ENCODE measurements around the gene SULT1E1. TPM values are rescaled to one million over a fixed set of nuclear protein-coding genes. Genes with fewer than 3 reads are reported as not detected.

SULT1E1 gene
- total and polyA plus RNA-seq, 2 donors (not counting 1 experiment from before 2014, with no cell fraction given) = not detected

DNA sequence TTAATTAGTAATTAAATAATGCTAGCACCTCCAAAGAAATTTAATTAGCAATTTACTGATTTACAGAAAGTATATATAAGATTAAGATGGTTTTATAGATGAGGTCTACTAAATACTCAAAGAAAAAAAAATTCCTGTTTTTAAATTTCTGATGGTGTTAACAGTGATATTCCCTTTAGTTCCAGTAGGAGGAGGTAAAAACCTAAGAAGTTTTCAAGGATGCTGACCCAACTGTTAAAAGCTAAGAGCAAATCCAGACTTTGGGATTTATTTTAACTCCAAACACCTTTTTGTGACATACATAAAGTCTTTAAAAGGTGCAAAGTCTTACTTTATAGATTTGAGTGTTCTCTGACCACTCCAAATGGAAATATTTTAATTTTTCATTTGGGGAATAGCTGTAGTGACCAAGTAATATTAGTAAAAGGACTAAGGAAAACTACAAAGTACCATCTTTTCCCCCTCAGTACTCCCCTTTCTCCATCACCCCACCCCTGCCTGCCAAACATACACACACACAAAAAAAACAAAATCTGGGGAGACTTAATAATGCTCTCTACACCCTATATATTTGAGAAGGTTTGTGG, 36.7 kb upstream of the SULT1E1 start:
- H3K4me1 ChIP-seq (ENCODE audit: control insufficient read depth, extremely low read depth, insufficient read depth, low read length) = no peaks in the 10 kb centered on the region
- DNase-seq (ENCODE audit: low read depth in 2 of 2) = peak in 1 of 2 donors; percentile 62

GRCh38 chr4:69894721-69895120, 34.8 kb upstream of the SULT1E1 start:
- Histone ChIP-seq H3K4me3 (replicated peaks in 1 of 4; ENCODE audit: control extremely low read depth in 1 of 4, insufficient read depth in 1 of 4, low read depth in 3 of 4, low read length in 4 of 4) (no peak overlapping the region), H4K20me1 (ENCODE audit: control insufficient read depth, extremely low read depth, insufficient read depth, low read length) (no peaks in the 10 kb centered on the region), H3K27me3 (ENCODE audit: control insufficient read depth, insufficient read depth, low read length) (no peaks in the 10 kb centered on the region), H3K4me1 (ENCODE audit: control insufficient read depth, extremely low read depth, insufficient read depth, low read length) (no peaks in the 10 kb centered on the region), H2AFZ (ENCODE audit: low read length) (no peak overlapping the region), H3K79me2 (ENCODE audit: control insufficient read depth, insufficient read depth, low read length) (no peaks in the 10 kb centered on the region), H3K36me3 (ENCODE audit: control insufficient read depth, insufficient read depth, low read length) (no peaks in the 10 kb centered on the region), H3K9ac (ENCODE audit: insufficient read depth, low read length) (no peak overlapping the region), H3K9me3 (ENCODE audit: control insufficient read depth, insufficient read depth, low read depth, low read length) (no peaks in the 10 kb centered on the region), H3K4me2 (ENCODE audit: extremely low read depth, insufficient read depth, low read length) (no peak overlapping the region), H3K27ac (ENCODE audit: insufficient read depth, low read length) (no peak overlapping the region)
- TF ChIP-seq EZH2 (IDR thresholded peaks at IDR 0.05; ENCODE audit: low read length, missing control alignments) (no peak), CTCF (conservative IDR thresholded peaks at IDR 0.05 in 1 of 2, IDR thresholded peaks at IDR 0.05 in 1 of 2; ENCODE audit: low read depth in 1 of 2, low read length in 2 of 2) (no peak)
- DNase-seq (ENCODE audit: low read depth in 2 of 2) = no peak

More for the DNA sequence above, 36.7 kb upstream of the SULT1E1 start:
- no peaks in the 10 kb centered on the region for H4K20me1 ChIP-seq (ENCODE audit: control insufficient read depth, extremely low read depth, insufficient read depth, low read length)
- H3K27me3 ChIP-seq (ENCODE audit: control insufficient read depth, insufficient read depth, low read length) = no peaks in the 10 kb centered on the region
- H3K9me3 ChIP-seq (ENCODE audit: control insufficient read depth, insufficient read depth, low read depth, low read length) = no peaks in the 10 kb centered on the region
- H3K9ac ChIP-seq (ENCODE audit: insufficient read depth, low read length) = no peak overlapping the region
- H2AFZ ChIP-seq (ENCODE audit: low read length) = no peak overlapping the region
- no peak overlapping the region for H3K4me2 ChIP-seq (ENCODE audit: extremely low read depth, insufficient read depth, low read length)
- no peaks in the 10 kb centered on the region for H3K79me2 ChIP-seq (ENCODE audit: control insufficient read depth, insufficient read depth, low read length)
- TF ChIP-seq EZH2 (IDR thresholded peaks at IDR 0.05; ENCODE audit: low read length, missing control alignments) (no peak), CTCF (conservative IDR thresholded peaks at IDR 0.05 in 1 of 2, IDR thresholded peaks at IDR 0.05 in 1 of 2; ENCODE audit: low read depth in 1 of 2, low read length in 2 of 2) (peak; percentile 5 to 62)
- H3K4me3 ChIP-seq (replicated peaks in 1 of 4; ENCODE audit: control extremely low read depth in 1 of 4, insufficient read depth in 1 of 4, low read depth in 3 of 4, low read length in 4 of 4) = no peak overlapping the region
- no peak overlapping the region for H3K27ac ChIP-seq (ENCODE audit: insufficient read depth, low read length)
- no peaks in the 10 kb centered on the region for H3K36me3 ChIP-seq (ENCODE audit: control insufficient read depth, insufficient read depth, low read length)

DNA sequence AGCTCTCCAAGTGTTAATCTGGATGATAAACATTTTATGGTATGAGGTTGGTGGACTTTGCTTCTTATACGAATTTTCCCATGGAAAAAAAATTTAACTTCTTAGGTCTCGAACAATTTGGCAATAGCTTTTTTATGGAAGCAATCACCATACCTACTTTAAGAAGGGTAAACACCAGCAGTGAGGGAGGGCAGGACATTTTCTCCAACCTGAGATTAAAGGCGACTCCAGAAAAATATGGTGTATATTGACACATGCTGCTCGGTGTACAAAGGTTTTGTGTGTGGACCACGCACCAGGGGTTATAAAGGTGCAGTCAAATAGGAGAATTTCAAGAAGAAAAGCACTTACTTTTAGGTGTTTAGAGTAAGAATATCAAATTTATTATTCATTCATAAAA, 34.2 kb upstream of the SULT1E1 start:
- no peak overlapping the region for H2AFZ ChIP-seq (ENCODE audit: low read length)
- no peaks in the 10 kb centered on the region for H3K36me3 ChIP-seq (ENCODE audit: control insufficient read depth, insufficient read depth, low read length)
- H3K9me3 ChIP-seq (ENCODE audit: control insufficient read depth, insufficient read depth, low read depth, low read length) = no peaks in the 10 kb centered on the region
- TF ChIP-seq CTCF (conservative IDR thresholded peaks at IDR 0.05 in 1 of 2, IDR thresholded peaks at IDR 0.05 in 1 of 2; ENCODE audit: low read depth in 1 of 2, low read length in 2 of 2) (no peak), EZH2 (IDR thresholded peaks at IDR 0.05; ENCODE audit: low read length, missing control alignments) (no peak)
- H3K4me1 ChIP-seq (ENCODE audit: control insufficient read depth, extremely low read depth, insufficient read depth, low read length) = no peaks in the 10 kb centered on the region
- no peaks in the 10 kb centered on the region for H3K79me2 ChIP-seq (ENCODE audit: control insufficient read depth, insufficient read depth, low read length)
- DNase-seq (ENCODE audit: low read depth in 2 of 2) = no peak
- H4K20me1 ChIP-seq (ENCODE audit: control insufficient read depth, extremely low read depth, insufficient read depth, low read length) = no peaks in the 10 kb centered on the region
- no peak overlapping the region for H3K4me2 ChIP-seq (ENCODE audit: extremely low read depth, insufficient read depth, low read length)
- H3K4me3 ChIP-seq (replicated peaks in 1 of 4; ENCODE audit: control extremely low read depth in 1 of 4, insufficient read depth in 1 of 4, low read depth in 3 of 4, low read length in 4 of 4) = no peak overlapping the region
- H3K27me3 ChIP-seq (ENCODE audit: control insufficient read depth, insufficient read depth, low read length) = no peaks in the 10 kb centered on the region
- H3K27ac ChIP-seq (ENCODE audit: insufficient read depth, low read length) = no peak overlapping the region
- H3K9ac ChIP-seq (ENCODE audit: insufficient read depth, low read length) = no peak overlapping the region
